Measurements from ENCODE around the gene TMEM204.

TMEM204 gene

DNA sequence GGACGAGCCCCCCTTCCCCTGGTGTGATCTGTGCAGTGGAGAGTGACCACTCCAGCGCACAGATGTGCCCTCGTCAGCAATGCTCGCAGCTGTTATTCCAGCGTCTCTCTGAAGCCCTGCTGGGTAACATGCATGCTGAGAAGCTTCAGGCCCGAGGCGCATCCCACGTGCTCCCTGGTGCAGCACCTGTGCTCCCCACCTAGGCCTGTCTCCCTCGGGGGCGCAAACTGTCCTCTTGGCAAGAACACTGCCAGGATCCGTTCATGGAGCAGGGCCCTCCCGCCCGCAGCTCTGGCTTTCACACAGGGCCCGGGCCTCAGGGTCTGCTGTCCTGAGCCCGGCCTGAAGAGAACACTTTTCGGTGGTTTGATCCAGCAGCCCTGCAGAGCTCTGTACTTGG lies 13.0 kb downstream of the TMEM204 start:
- H3K4me3 ChIP-seq (ENCODE audit: low read length) = no peak overlapping the region
- H3K9me3 ChIP-seq (ENCODE audit: control insufficient read depth, insufficient read depth, low read length) = no peaks in the 10 kb centered on the region
- peaks cover 12% of the 10 kb centered on the region for H3K4me1 ChIP-seq (ENCODE audit: control insufficient read depth, low read length)
- 0 out of 2 replicates have a peak, but pooled peaks cover 3% of the 10 kb centered on the region for H3F3A ChIP-seq (ENCODE audit: control insufficient read depth, insufficient read depth)
- H3K79me2 ChIP-seq (ENCODE audit: control insufficient read depth, low read length) = no peaks in the 10 kb centered on the region
- H3K27ac ChIP-seq (ENCODE audit: low read depth, low read length) = no peak overlapping the region
- TF ChIP-seq CTCF (IDR thresholded peaks at IDR 0.05; ENCODE audit: low read depth, low read length, poor library complexity, severe bottlenecking) = no peak
- TF ChIP-seq EZH2phosphoT487 (IDR thresholded peaks at IDR 0.05; ENCODE audit: borderline replicate concordance, low read length) = no peak
- no peak overlapping the region for H3K4me2 ChIP-seq (ENCODE audit: low read length)
- no peaks in the 10 kb centered on the region for H3K9me2 ChIP-seq (replicated peaks; ENCODE audit: control insufficient read depth, low read length)
- no peaks in the 10 kb centered on the region for H4K20me1 ChIP-seq (ENCODE audit: control insufficient read depth, insufficient read depth, low read depth, low read length)
- no peaks in the 10 kb centered on the region for H3K27me3 ChIP-seq (ENCODE audit: control insufficient read depth, low read length)
- H3K36me3 ChIP-seq (ENCODE audit: control insufficient read depth, low read length) = no peaks in the 10 kb centered on the region

GRCh38 chr16:1548233-1548632 lies 14.8 kb downstream of the TMEM204 start:
- Histone ChIP-seq H3K36me3 (ENCODE audit: control insufficient read depth, low read length) (no peaks in the 10 kb centered on the region), H3K9me3 (ENCODE audit: control insufficient read depth, insufficient read depth, low read length) (no peaks in the 10 kb centered on the region), H4K20me1 (ENCODE audit: control insufficient read depth, insufficient read depth, low read depth, low read length) (no peaks in the 10 kb centered on the region), H3K9me2 (replicated peaks; ENCODE audit: control insufficient read depth, low read length) (no peaks in the 10 kb centered on the region), H3F3A (ENCODE audit: control insufficient read depth, insufficient read depth) (0 out of 2 replicates have a peak, but pooled peaks cover 3% of the 10 kb centered on the region), H3K27me3 (ENCODE audit: control insufficient read depth, low read length) (no peaks in the 10 kb centered on the region), H3K27ac (ENCODE audit: low read depth, low read length) (no peak overlapping the region), H3K4me2 (ENCODE audit: low read length) (no peak overlapping the region), H3K4me1 (ENCODE audit: control insufficient read depth, low read length) (peaks cover 10% of the 10 kb centered on the region), H3K4me3 (ENCODE audit: low read length) (no peak overlapping the region), H3K79me2 (ENCODE audit: control insufficient read depth, low read length) (no peaks in the 10 kb centered on the region)
- TF ChIP-seq CTCF (IDR thresholded peaks at IDR 0.05; ENCODE audit: low read depth, low read length, poor library complexity, severe bottlenecking) (no peak), EZH2phosphoT487 (IDR thresholded peaks at IDR 0.05; ENCODE audit: borderline replicate concordance, low read length) (no peak)

DNA sequence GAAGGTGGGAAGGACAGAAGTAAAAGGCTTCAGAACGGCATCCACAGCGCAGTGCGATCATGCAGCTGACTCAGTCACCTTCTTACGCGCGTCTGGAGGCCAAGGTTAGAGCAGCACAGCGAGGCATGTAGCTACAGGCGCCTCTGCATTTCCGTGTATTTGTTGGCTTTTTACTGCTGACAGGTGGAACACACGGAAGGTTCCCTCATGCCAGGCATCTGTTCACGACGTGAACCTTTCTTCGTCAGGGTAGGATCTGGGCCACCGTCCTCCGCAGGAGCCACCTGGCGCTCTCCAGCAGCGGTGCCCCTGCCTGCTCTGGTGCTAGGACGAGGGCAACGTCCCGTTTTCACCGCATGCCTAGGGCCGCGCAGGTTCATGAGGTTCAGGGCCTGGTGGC lies 15.3 kb downstream of the TMEM204 start:
- Histone ChIP-seq H4K20me1 (ENCODE audit: control insufficient read depth, insufficient read depth, low read depth, low read length) (no peaks in the 10 kb centered on the region), H3K4me1 (ENCODE audit: control insufficient read depth, low read length) (peaks cover 5% of the 10 kb centered on the region), H3K4me2 (ENCODE audit: low read length) (no peak overlapping the region), H3K79me2 (ENCODE audit: control insufficient read depth, low read length) (no peaks in the 10 kb centered on the region), H3F3A (ENCODE audit: control insufficient read depth, insufficient read depth) (0 out of 2 replicates have a peak, but pooled peaks cover 1% of the 10 kb centered on the region), H3K9me3 (ENCODE audit: control insufficient read depth, insufficient read depth, low read length) (no peaks in the 10 kb centered on the region), H3K27ac (ENCODE audit: low read depth, low read length) (no peak overlapping the region), H3K27me3 (ENCODE audit: control insufficient read depth, low read length) (no peaks in the 10 kb centered on the region), H3K36me3 (ENCODE audit: control insufficient read depth, low read length) (no peaks in the 10 kb centered on the region), H3K4me3 (ENCODE audit: low read length) (no peak overlapping the region), H3K9me2 (replicated peaks; ENCODE audit: control insufficient read depth, low read length) (no peaks in the 10 kb centered on the region)
- no peak for TF ChIP-seq EZH2phosphoT487 (IDR thresholded peaks at IDR 0.05; ENCODE audit: borderline replicate concordance, low read length)
- TF ChIP-seq CTCF (IDR thresholded peaks at IDR 0.05; ENCODE audit: low read depth, low read length, poor library complexity, severe bottlenecking) = no peak
